Epithelial cell of alveolus of lung (primary cell): ENCODE data around the gene OR8B8. TPM values are rescaled to one million over a fixed set of nuclear protein-coding genes. Genes with fewer than 3 reads are reported as not detected.

Experiments used
- total RNA-seq: library from RNA; depleted of rRNA; stranded (reverse); fragments of >200 nt; gene quantifications from 2 replicates; pipeline ENCODE4 v1.2.1, GENCODE V29; 2015

OR8B8 gene, protein sequence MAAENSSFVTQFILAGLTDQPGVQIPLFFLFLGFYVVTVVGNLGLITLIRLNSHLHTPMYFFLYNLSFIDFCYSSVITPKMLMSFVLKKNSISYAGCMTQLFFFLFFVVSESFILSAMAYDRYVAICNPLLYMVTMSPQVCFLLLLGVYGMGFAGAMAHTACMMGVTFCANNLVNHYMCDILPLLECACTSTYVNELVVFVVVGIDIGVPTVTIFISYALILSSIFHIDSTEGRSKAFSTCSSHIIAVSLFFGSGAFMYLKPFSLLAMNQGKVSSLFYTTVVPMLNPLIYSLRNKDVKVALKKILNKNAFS
- total RNA-seq, result not detected in 2 replicates

DNA sequence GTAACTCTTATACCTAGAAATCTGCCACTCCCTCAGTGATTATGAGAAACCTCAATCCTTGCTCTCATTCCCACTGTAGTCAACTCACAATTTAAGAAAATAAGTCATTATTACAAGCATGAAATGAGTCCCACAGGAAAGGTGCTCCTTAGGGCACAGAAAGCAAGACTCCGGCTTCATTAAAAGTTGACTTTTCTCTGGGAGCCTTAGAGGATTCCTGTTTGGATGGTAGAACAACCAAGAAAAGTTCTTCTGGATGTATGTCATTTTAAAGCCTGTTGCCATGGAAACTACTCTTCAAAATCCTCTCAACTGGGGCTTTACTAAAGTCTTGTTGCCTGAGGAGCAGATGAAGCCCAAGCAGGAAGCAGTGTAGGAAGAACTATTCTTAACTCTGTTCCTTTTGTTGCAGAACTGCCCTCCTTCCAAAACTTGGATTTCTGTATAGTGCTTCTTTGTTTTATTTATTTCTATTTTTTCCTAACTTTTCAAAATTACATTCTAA is at the start of gene OR8B8:
TSS of gene OR8B8 (minus strand) at position 51 of the 505 bp plus-strand sequence. CDS start 4,611 bp downstream, outside the sequence.

DNA sequence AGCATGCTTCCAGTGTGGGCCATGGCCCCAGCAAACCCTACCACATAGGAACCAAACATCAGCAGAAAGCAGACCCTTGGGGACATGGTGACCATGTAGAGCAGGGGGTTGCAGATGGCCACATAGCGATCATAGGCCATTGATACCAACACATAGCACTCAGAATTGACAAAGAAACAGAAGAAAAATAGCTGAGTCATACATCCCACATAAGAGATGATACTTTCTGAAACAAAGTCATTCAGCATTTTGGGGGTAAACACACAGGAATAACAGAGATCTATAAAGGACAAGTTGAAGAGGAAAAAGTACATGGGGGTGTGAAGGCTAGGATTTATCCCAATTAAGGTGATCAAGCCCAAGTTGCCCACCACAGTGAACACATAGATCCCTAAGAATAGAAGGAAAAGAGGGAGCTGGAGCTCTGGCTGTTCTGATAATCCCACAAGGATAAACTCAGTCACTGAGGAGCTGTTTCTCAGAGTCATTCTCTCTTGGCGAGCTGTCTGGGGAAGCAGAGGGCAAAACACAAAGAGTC is 21.0 kb downstream of the OR8B8 start, which contains the start of gene OR8B4:
TSS of gene OR8B4 (minus strand) at position 488 of the 538 bp plus-strand sequence. CDS start at position 488, 0 bp downstream.

DNA sequence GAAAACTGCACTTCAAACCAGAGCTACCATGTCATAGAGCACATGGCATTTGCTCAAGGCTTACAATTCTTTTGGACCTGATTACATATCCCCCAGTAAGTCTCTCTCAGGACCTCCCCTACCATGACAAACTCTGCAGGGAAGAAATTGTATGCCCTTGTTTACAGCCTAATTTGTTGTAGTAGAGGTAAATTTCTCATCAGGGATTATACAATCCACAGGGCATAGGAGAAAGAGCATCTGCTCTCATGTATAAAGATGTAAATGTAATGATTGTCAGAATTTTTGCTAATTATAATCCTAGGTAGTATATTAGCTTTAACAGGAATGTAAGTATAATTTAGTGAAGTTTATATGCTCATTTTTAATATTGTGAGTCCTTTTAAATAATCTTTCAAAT is 46.6 kb downstream of the OR8B8 start, which contains the start of gene OR8B3:
TSS of gene OR8B3 (minus strand) at position 101 of the 400 bp plus-strand sequence. CDS start 1,673 bp downstream, outside the sequence.

Other genes starting within 250 kb of the OR8B8 start
- not detected in 2 replicates for gene OR8G1, start 204.6 kb downstream of the OR8B8 start, total RNA-seq
- gene OR8G5, start 189.3 kb downstream of the OR8B8 start, total RNA-seq, result not detected in 2 replicates
- gene OR8D1, start 131.7 kb downstream of the OR8B8 start, total RNA-seq, result under 0.01 TPM in 1 of 2 replicates, not detected in the other
- gene OR8D2, start 125.5 kb downstream of the OR8B8 start, total RNA-seq, result not detected in 2 replicates
- not detected in 2 replicates for gene OR8B2, start 61.2 kb downstream of the OR8B8 start, total RNA-seq
- gene OR8B3, start 46.7 kb downstream of the OR8B8 start, total RNA-seq, result not detected in 2 replicates
- gene OR8B4, start 20.8 kb downstream of the OR8B8 start, total RNA-seq, result not detected in 2 replicates
- gene OR8B12, start 98.0 kb upstream of the OR8B8 start, total RNA-seq, result not detected in 2 replicates
- gene OR8A1, start 124.3 kb upstream of the OR8B8 start, total RNA-seq, result not detected in 2 replicates
- not detected in 2 replicates for gene PANX3, start 165.7 kb upstream of the OR8B8 start, total RNA-seq
- 25.9 and 36.2 TPM in 2 replicates for gene TBRG1, start 177.2 kb upstream of the OR8B8 start, total RNA-seq
- 15.6 and 28.3 TPM in 2 replicates for gene SIAE, start 228.0 kb upstream of the OR8B8 start, total RNA-seq
- 15.3 and 16.3 TPM in 2 replicates for gene SPA17, start 228.2 kb upstream of the OR8B8 start, total RNA-seq